OCI-LY1 (cell line): Measurements from ENCODE around the gene SLC6A8.
"Not testable (repeated sequence)": the region's sequence is repeated elsewhere in the genome, so short reads cannot be mapped to it uniquely, and the experiment has no call there.

Source experiments
- H2AFZ ChIP-seq: fragments of 200-600 bp; sonication (generic), shearing (Covaris generic); 2 replicates; pipeline ENCODE4 v1.6.0; 2014; ENCODE audit warnings: antibody characterized with exemption, mild to moderate bottlenecking, low read length
- H3F3A ChIP-seq: fragments of 200-600 bp; sonication (generic), shearing (Covaris generic); 2 replicates; pipeline ENCODE4 v1.6.0; 2014; ENCODE audit warnings: mild to moderate bottlenecking, antibody characterized with exemption, low read length, moderate library complexity; ENCODE audit not compliant: insufficient read depth
- H3K27ac ChIP-seq: fragments of 200-600 bp; sonication (generic); 2 replicates; pipeline ENCODE4 v1.5.1; 2014; ENCODE audit warnings: low read length, mixed run types, mild to moderate bottlenecking, low read depth; ENCODE audit not compliant: poor library complexity, severe bottlenecking
- H3K27me3 ChIP-seq: fragments of 200-600 bp; sonication (generic); 2 replicates; pipeline ENCODE4 v1.6.0; 2014; ENCODE audit warnings: antibody characterized with exemption, mild to moderate bottlenecking, low read length, moderate library complexity; ENCODE audit not compliant: insufficient read depth
- H3K36me3 ChIP-seq: fragments of 200-600 bp; sonication (generic); 2 replicates; pipeline ENCODE4 v1.6.1; 2014; ENCODE audit warnings: mild to moderate bottlenecking, antibody characterized with exemption, low read length, moderate library complexity, mixed read lengths; ENCODE audit not compliant: insufficient read depth
- H3K4me1 ChIP-seq: fragments of 200-600 bp; sonication (generic); 2 replicates; pipeline ENCODE4 v1.5.1; 2014; ENCODE audit warnings: mild to moderate bottlenecking, low read length, moderate library complexity; ENCODE audit not compliant: insufficient read depth, severe bottlenecking
- H3K4me2 ChIP-seq: fragments of 200-600 bp; sonication (generic), shearing (Covaris generic); 2 replicates; pipeline ENCODE4 v1.6.1; 2014; ENCODE audit warnings: low read length
- H3K4me3 ChIP-seq: fragments of 200-600 bp; sonication (generic); 2 replicates; pipeline ENCODE4 v1.5.1; 2014; ENCODE audit warnings: low read length, low read depth, mild to moderate bottlenecking, mixed read lengths; ENCODE audit not compliant: poor library complexity, severe bottlenecking
- H3K79me2 ChIP-seq: fragments of 200-600 bp; shearing (Covaris generic); 2 replicates; pipeline ENCODE4 v1.6.1; 2016; ENCODE audit warnings: mixed run types, low read length, mixed read lengths; ENCODE audit not compliant: insufficient read depth
- H3K9ac ChIP-seq: fragments of 200-600 bp; sonication (generic), shearing (Covaris generic); 2 replicates; pipeline ENCODE4 v1.6.1; 2014; ENCODE audit warnings: mild to moderate bottlenecking, low read length, mixed read lengths
- H3K9me2 ChIP-seq: fragments of 200-600 bp; sonication (generic), shearing (Covaris generic); 2 replicates; pipeline ENCODE4 v1.6.1; 2014; ENCODE audit warnings: low read depth, mild to moderate bottlenecking, low read length, mixed read lengths
- H3K9me3 ChIP-seq: fragments of 200-600 bp; shearing (Covaris generic); 2 replicates; pipeline ENCODE4 v1.6.1; 2014; ENCODE audit warnings: low read length, mixed read lengths
- H4K20me1 ChIP-seq: fragments of 200-600 bp; sonication (generic), shearing (Covaris generic); 2 replicates; pipeline ENCODE4 v1.6.0; 2016; ENCODE audit warnings: mild to moderate bottlenecking, low read length; ENCODE audit not compliant: insufficient read depth
- CTCF ChIP-seq: fragments of 200-600 bp; sonication (generic), shearing (Covaris generic); IDR thresholded peaks from 2 replicates; pipeline ENCODE4 v1.5.1; 2017; ENCODE audit warnings: mild to moderate bottlenecking, antibody characterized with exemption, low read length, moderate library complexity, mixed read lengths
- EZH2 ChIP-seq: fragments of 200-600 bp; sonication (generic), shearing (Covaris generic); IDR thresholded peaks from 2 replicates; pipeline ENCODE4 v1.8.0; 2017; ENCODE audit warnings: borderline replicate concordance, mixed run types, mild to moderate bottlenecking, antibody characterized with exemption, low read length, moderate library complexity, mixed read lengths

SLC6A8 gene

GRCh38 chrX:153692003-153692402 is 4.3 kb downstream of the SLC6A8 start:
- TF ChIP-seq EZH2 (no peak), CTCF (no peak)
- H3K4me1 ChIP-seq = no peaks in the 10 kb centered on the region

GRCh38 chrX:153692611-153693156 is 5.0 kb downstream of the SLC6A8 start:
- Histone ChIP-seq H4K20me1 (no peaks in the 10 kb centered on the region), H3K4me3 (no peak overlapping the region), H3K36me3 (no peaks in the 10 kb centered on the region), H3K27me3 (no peaks in the 10 kb centered on the region), H3K9me3 (no peaks in the 10 kb centered on the region), H3K4me2 (no peak overlapping the region), H2AFZ (no peak overlapping the region), H3K9ac (no peak overlapping the region), H3K79me2 (no peaks in the 10 kb centered on the region), H3K9me2 (no peaks in the 10 kb centered on the region), H3K4me1 (no peaks in the 10 kb centered on the region), H3F3A (no peaks in the 10 kb centered on the region), H3K27ac (no peak overlapping the region)
- TF ChIP-seq EZH2 (no peak), CTCF (no peak)

More at GRCh38 chrX:153692003-153692402, 4.3 kb downstream of the SLC6A8 start:
- no peak overlapping the region for H3K4me3 ChIP-seq
- no peaks in the 10 kb centered on the region for H3K36me3 ChIP-seq
- H3K4me2 ChIP-seq = no peak overlapping the region
- H4K20me1 ChIP-seq = no peaks in the 10 kb centered on the region
- H3F3A ChIP-seq = no peaks in the 10 kb centered on the region
- H3K9ac ChIP-seq = no peak overlapping the region
- no peaks in the 10 kb centered on the region for H3K27me3 ChIP-seq
- no peaks in the 10 kb centered on the region for H3K79me2 ChIP-seq
- no peak overlapping the region for H2AFZ ChIP-seq
- no peak overlapping the region for H3K27ac ChIP-seq
- no peaks in the 10 kb centered on the region for H3K9me3 ChIP-seq
- no peaks in the 10 kb centered on the region for H3K9me2 ChIP-seq

GRCh38 chrX:153693216-153694086 is 5.7 kb downstream of the SLC6A8 start:
- Histone ChIP-seq H3K9ac (no peak overlapping the region), H3K9me3 (no peaks in the 10 kb centered on the region), H3K36me3 (no peaks in the 10 kb centered on the region), H3K9me2 (no peaks in the 10 kb centered on the region), H3K27me3 (no peaks in the 10 kb centered on the region), H3F3A (no peaks in the 10 kb centered on the region), H3K4me1 (no peaks in the 10 kb centered on the region), H3K4me3 (no peak overlapping the region), H3K4me2 (no peak overlapping the region), H4K20me1 (no peaks in the 10 kb centered on the region), H2AFZ (no peak overlapping the region), H3K79me2 (no peaks in the 10 kb centered on the region), H3K27ac (no peak overlapping the region)
- TF ChIP-seq EZH2 (no peak), CTCF (no peak)

GRCh38 chrX:153694256-153694655 is 6.5 kb downstream of the SLC6A8 start:
- H3K79me2 ChIP-seq, H3F3A ChIP-seq, H3K4me1 ChIP-seq, H3K4me2 ChIP-seq, H2AFZ ChIP-seq, H4K20me1 ChIP-seq, H3K9me2 ChIP-seq, H3K4me3 ChIP-seq, H3K27me3 ChIP-seq, H3K9ac ChIP-seq, H3K36me3 ChIP-seq, H3K27ac ChIP-seq, H3K9me3 ChIP-seq: not testable (repeated sequence)
